GM12891 (cell line): Measurements from ENCODE around the gene CEP104.

Experiments
- PAX5 ChIP-seq: IDR thresholded peaks from 2 replicates; pipeline ENCODE4 v1.6.1; 2011; ENCODE audit warnings: low read length, moderate library complexity, mild to moderate bottlenecking; ENCODE audit not compliant: insufficient read depth, severe bottlenecking
- POLR2A ChIP-seq: IDR thresholded peaks from 2 replicates; pipeline ENCODE4 v1.6.1; 2011; ENCODE audit warnings: low read depth, low read length, control low read depth
- POLR2AphosphoS5 ChIP-seq: IDR thresholded peaks from 2 replicates; pipeline ENCODE4 v1.6.1; 2011; ENCODE audit warnings: low read depth, low read length, control low read depth
- POU2F2 ChIP-seq: IDR thresholded peaks from 2 replicates; pipeline ENCODE4 v1.6.1; 2011; ENCODE audit warnings: low read depth, mild to moderate bottlenecking, control low read depth, low read length, moderate library complexity
- SPI1 ChIP-seq: IDR thresholded peaks from 2 replicates; pipeline ENCODE4 v1.6.1; 2011; ENCODE audit warnings: low read depth, low read length, control low read depth
- TAF1 ChIP-seq: IDR thresholded peaks from 2 replicates; pipeline ENCODE4 v1.6.1; 2011; ENCODE audit warnings: low read depth, low read length, control low read depth

GRCh38 chr1:3821908-3822307 lies 35.1 kb downstream of the CEP104 start:
- TF ChIP-seq POLR2A (no peak), POLR2AphosphoS5 (no peak), POU2F2 (no peak), SPI1 (no peak), TAF1 (no peak), PAX5 (no peak)
